ENCODE measurements around the gene PCSK1N. TPM values are rescaled to one million over a fixed set of nuclear protein-coding genes. Genes with fewer than 3 reads are reported as not detected.
A peak's percentile ranks its signal among the peaks of the same experiment; 100 is the strongest.
"Not testable (repeated sequence)": the region's sequence is repeated elsewhere in the genome, so short reads cannot be mapped to it uniquely, and the experiment has no call there.

Gene PCSK1N, protein sequence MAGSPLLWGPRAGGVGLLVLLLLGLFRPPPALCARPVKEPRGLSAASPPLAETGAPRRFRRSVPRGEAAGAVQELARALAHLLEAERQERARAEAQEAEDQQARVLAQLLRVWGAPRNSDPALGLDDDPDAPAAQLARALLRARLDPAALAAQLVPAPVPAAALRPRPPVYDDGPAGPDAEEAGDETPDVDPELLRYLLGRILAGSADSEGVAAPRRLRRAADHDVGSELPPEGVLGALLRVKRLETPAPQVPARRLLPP
- total RNA-seq (under 1 TPM in 5 of 10 donors, not detected in 5; 0.36 to 0.78 (median 0.39) TPM), polyA plus RNA-seq (under 1 TPM in 1 of 2 donors, not detected in 1; 0.03 TPM)
- long read RNA-seq, donor 1: 0 reads
- long read RNA-seq, donor 2: 0 reads
- long read RNA-seq, donor 3: 0 reads

DNA sequence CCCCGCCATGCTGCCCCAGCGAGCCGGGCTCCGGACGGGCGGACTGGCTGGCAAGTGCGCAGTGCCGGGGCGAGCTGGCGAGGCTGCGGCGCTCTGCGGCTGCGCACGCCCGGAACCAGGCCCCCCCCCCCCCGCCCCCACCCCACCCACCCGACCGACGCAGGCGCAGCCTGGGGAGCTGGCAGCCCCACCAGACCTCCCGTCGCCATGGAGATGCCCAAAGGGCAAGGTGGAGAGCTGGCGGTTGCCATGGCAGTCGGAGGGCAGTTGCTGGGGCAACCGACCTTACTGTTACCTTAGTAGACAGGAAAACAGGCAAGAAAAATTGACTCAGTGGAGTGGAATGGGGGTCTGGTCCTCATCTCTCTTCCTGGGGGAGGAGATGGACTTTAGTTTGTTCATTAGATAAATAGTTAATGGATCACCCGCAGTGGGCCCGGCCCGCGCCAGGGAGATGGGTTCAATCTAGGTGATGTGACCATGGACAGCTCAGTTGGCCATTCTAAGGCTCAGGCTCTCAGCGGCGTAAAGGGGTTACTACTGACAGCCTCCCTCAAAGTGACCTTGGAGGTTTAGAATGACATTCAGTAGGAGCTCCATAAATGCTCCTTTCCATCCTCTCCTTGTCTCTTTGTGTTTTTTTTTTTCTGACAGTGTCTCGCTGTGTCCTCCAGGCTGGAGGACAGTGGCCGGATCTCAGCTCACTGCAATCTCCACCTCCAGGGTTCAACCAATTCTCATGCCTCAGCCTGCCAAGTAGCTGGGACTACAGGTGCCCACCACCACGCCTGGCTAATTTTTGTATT is at the start of gene PCSK1N:
Gene PCSK1N (minus strand): TSS at position 87 of the 806 bp plus-strand sequence. CDS start 78 bp downstream, at position 9.
- DNase-seq (no peak), ATAC-seq (no peak)
- no peaks in the 10 kb centered on the region for H3K4me1 ChIP-seq
- H3K36me3 ChIP-seq: no peaks in the 10 kb centered on the region
- intact Hi-C loops (cut with DNase I): loop anchor here in 1 of 10 donors (10.0 kb wide), 1 partner anchor 61 kb away; no protein-coding TSS in a partner anchor
- H3K4me3 ChIP-seq: peak within 1 kb of the TSS in 6 of 10 donors; percentile 7 to 26 (median 19)
- WGBS, 2 donors: 15 to 39% methylated on average over 14 to 34 of the region's 35 CpGs
- TF ChIP-seq, protein P1, sequence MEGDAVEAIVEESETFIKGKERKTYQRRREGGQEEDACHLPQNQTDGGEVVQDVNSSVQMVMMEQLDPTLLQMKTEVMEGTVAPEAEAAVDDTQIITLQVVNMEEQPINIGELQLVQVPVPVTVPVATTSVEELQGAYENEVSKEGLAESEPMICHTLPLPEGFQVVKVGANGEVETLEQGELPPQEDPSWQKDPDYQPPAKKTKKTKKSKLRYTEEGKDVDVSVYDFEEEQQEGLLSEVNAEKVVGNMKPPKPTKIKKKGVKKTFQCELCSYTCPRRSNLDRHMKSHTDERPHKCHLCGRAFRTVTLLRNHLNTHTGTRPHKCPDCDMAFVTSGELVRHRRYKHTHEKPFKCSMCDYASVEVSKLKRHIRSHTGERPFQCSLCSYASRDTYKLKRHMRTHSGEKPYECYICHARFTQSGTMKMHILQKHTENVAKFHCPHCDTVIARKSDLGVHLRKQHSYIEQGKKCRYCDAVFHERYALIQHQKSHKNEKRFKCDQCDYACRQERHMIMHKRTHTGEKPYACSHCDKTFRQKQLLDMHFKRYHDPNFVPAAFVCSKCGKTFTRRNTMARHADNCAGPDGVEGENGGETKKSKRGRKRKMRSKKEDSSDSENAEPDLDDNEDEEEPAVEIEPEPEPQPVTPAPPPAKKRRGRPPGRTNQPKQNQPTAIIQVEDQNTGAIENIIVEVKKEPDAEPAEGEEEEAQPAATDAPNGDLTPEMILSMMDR (IDR thresholded peaks at IDR 0.05): no peak
- H3K27me3 ChIP-seq: peaks cover 0 to 78% (median 40%) of the 10 kb centered on the region in 7 donors
- no peaks in the 10 kb centered on the region for H3K9me3 ChIP-seq
- H3K27ac ChIP-seq: no peak within 1 kb of the TSS

DNA sequence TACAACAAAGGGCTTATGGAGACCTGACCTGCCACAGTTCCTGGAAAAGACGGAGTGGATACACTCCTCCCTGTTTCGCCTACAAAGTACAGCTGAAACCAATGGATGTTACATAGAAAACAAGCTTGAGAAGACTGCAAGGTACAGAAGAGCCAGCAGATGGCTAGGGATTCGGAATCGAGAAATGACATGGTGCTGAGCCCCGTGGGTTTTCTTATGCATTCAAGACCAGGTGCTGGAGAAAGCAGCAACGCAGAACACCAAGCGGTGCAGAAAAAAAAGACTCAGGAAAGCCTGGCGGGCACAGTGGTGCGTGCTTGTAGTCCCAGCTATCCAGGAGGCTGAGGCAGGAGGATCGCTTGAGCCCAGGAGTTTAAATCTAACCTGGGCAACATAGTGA is 48.3 kb upstream of the PCSK1N start:
- TF ChIP-seq, protein P1 (IDR thresholded peaks at IDR 0.05): no peak
- H3K27ac ChIP-seq: no peak overlapping the region
- intact Hi-C loops (cut with DNase I): no loop called here
- no peak for DNase-seq
- WGBS, 2 donors: 75 to 77% methylated on average over 10 of the region's 10 CpGs
- no peaks in the 10 kb centered on the region for H3K27me3 ChIP-seq
- H3K36me3 ChIP-seq: no peaks in the 10 kb centered on the region
- no peaks in the 10 kb centered on the region for H3K4me1 ChIP-seq
- H3K4me3 ChIP-seq: no peak overlapping the region
- no peak for ATAC-seq
- H3K9me3 ChIP-seq: no peaks in the 10 kb centered on the region

DNA sequence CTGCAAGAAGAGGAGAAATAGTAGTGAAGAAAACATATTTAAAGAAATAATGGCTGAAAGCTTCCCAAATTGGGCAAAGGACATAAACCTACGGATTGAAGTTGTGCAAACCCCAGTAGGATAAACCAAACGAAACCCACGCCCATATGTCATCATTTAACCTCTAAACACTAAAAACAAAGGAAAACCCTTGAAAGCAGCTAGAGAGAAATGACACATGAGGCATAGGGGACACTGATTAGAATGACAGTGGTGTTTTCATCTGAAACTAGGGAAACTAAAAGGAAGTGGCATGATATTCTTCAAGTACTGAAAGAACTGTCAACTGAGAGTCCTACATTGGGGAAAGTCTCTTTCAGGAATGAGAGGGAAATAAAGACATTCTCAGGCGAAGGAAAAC is 41.5 kb upstream of the PCSK1N start:
- H3K9me3 ChIP-seq; H3K4me3 ChIP-seq; H3K27ac ChIP-seq; H3K4me1 ChIP-seq; H3K36me3 ChIP-seq; intact Hi-C loops (cut with DNase I); ATAC-seq; H3K27me3 ChIP-seq; DNase-seq: not testable (repeated sequence)
- WGBS, 2 donors: 78 to 80% methylated on average over 4 of the region's 4 CpGs

DNA sequence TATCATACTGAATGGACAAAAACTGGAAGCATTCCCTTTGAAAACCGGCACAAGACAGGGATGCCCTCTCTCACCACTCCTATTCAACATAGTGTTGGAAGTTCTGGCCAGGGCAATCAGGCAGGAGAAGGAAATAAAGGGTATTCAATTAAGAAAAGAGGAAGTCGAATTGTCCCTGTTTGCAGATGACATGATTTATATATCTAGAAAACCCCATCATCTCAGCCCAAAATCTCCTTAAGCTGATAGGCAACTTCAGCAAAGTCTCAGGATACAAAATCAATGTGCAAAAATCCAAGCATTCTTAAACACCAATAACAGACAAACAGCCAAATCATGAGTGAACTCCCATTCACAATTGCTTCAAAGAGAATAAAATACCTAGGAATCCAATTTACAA is 36.6 kb upstream of the PCSK1N start:
- intact Hi-C loops (cut with DNase I); H3K27me3 ChIP-seq; H3K4me1 ChIP-seq; H3K36me3 ChIP-seq; ATAC-seq; DNase-seq; H3K9me3 ChIP-seq; H3K4me3 ChIP-seq; H3K27ac ChIP-seq: not testable (repeated sequence)
- WGBS, 2 donors: 63 to 64% methylated on average over 1 of the region's 2 CpGs

DNA sequence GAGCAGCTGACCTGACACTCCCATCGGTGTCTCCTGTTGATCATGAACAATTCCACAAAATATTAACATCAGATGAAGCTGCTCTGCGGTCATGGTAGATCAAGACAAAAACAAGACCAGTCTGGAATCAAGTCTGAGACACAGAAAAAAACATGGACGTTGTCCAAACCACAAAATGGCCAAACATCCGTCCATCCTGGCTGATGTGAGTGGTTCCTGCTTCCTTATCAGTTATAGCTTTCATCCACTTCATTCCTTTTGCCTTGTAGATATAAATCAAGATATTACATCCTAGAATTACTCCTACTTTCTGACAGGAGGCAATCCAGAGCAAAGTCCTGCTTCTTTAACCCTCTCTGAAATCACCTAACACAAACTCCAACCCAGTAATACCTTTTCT is 28.8 kb upstream of the PCSK1N start:
- Histone ChIP-seq H3K36me3 (no peaks in the 10 kb centered on the region), H3K27ac (no peak overlapping the region), H3K9me3 (no peaks in the 10 kb centered on the region), H3K4me3 (no peak overlapping the region), H3K4me1 (no peaks in the 10 kb centered on the region), H3K27me3 (peaks cover 0 to 19% (median 0%) of the 10 kb centered on the region in 7 donors)
- WGBS, 2 donors: 45 to 56% methylated on average over 4 of the region's 4 CpGs
- TF ChIP-seq, protein P1 (IDR thresholded peaks at IDR 0.05): no peak
- intact Hi-C loops (cut with DNase I): no loop called here
- no peak for ATAC-seq
- no peak for DNase-seq

All from heart right ventricle (tissue), 16 donors.